ENCODE measurements around the gene TSR1.

The TSR1 gene

GRCh38 chr17:2336215-2336851 lies at the start of gene TSR1:
TSR1 (minus strand) TSS chr17:2336457; CDS start chr17:2336427, 30 bp downstream.
- DNase-seq: peak; percentile 97

DNA sequence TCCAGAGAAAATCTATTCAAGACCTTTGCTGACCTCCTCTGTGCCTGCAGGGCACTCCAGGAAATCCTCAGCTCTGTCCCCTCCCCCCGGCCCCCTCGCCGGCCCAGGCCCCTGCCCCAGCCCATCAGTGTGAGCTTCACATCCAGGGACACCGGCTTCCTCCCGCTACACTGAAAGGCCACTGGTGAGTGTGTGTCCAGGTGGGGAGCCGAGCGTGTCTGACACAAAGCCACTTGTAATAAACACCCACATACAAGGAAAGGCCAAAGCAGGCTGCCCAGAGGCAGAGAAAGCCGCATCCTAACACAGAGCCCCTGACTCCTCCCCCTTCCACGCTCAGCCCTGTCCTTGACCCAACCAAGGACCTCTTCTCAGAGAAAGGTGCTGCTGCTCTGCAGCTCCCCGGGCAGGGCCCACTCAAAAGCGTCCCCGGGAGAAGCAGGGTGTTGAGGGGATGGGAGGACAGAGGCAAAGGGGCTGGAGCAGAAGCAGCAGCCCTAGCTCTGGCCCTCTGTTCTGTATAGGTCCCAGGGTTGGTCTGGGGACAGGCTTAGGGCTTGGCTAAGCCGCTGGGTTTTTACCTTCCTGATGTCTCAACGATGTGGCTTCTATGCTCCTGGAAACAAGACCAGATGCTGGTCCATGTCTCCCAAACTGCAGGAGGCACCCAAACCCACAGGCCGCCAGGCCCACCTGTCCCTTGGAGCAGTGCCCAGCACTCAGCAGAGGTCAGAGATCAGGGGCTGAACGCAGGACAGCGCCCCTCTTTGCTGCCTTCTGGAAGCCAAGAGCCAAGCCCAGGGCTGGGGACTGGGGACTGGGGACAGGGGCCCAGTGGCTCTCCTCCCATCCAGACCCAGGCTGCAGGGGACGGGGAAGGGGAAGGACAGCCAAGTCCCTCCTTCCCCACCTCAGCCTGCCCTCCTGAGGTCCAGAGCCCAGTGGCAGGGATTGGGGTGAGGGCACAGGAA lies 49.3 kb upstream of the TSR1 start:
- DNase-seq: no peak

GRCh38 chr17:2384439-2385127 lies 48.3 kb upstream of the TSR1 start:
- no peak for DNase-seq

DNA sequence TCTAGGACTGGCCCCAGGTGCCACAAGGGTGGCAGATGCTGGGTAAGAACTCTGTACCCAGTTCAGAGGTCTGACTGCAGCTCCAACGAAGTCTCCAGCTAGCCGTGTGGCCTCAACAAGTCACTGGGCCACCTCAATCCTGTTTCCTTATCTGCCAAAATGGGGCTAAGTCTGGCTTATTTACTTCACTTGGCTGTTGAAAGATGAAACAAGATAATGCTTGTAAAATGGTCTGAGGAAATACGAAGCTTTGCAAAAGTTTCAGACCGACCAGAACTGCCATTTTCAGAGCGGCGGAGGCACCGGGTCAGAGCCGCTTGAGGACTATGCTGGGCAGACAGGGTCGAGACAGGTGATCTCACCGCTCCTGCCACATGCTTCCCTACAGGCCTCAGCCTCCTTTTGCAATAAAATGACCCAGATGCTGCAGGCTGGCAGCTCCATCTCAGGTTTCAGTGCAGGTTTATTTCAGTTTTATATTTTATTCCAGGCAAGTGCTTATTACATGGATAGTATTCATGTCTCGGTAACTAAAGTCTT lies 47.4 kb upstream of the TSR1 start:
- DNase-seq: no peak

DNA sequence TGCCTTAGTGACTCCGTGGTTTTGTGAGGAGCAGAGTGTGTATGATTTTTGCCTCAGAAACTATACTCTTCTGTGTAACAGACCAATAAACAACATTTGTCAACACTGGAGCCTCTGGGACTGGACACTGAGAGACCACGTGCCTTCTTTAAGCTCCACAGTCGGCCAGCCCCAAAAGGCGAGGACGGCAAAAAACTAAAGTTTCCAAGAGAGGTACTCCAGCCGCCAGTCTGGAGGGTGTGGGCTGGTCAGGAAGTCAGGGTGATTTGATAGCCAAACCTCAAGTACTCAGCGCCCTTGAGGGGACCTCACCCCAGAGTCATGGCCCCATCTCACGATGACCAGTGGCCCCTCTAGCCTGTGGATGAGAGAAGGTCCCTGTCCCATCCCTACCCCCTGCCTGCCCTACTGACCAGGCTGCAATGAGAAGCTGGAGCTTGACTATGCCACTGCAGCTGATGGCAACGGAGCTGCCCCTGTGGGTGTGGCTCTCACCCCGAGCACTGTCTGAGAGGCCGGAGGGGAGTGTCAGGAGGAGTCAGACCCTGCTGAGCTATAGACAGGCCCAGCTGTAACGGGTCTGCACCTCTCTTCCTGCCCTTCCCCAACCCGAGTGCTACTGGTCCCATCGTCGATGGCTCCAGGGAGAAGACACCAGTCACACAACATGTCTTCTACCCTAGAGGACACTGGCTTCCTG lies 44.8 kb upstream of the TSR1 start:
- peak; percentile 68 for DNase-seq

DNA sequence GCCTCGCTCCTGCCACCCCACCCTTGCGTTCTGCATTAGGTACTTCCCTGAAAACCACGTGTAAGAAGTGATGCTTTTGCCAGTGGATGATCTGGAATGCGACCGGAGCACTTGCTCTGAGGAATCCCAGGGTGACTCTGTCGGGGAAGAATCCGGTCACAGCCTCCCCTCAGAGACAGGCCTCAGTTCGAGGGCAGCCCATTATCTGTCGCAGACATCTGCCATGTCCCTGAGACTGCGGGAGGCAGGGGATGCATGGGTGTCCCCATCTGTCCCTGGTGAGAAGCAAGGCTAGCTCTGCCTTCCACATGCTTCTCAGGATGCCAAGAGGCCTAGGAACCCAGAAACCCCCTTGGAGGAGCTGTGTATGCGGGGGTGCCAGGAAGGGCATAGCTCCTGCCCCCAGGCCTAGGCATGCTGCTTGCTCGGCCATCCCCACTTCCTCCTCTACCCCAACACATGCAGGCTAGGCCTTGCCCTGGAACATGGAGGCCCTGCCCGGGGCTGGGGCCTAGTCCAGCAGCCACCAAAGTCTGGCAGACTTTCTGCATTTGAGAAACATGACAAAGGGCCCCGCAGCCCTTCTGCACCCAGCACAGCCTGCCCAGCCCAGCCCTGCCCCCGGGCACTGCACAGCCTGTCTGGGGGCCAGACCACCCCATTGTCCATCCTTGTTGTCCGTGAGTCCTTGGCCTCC lies 44.1 kb upstream of the TSR1 start:
- peak; percentile 62 for DNase-seq

DNA sequence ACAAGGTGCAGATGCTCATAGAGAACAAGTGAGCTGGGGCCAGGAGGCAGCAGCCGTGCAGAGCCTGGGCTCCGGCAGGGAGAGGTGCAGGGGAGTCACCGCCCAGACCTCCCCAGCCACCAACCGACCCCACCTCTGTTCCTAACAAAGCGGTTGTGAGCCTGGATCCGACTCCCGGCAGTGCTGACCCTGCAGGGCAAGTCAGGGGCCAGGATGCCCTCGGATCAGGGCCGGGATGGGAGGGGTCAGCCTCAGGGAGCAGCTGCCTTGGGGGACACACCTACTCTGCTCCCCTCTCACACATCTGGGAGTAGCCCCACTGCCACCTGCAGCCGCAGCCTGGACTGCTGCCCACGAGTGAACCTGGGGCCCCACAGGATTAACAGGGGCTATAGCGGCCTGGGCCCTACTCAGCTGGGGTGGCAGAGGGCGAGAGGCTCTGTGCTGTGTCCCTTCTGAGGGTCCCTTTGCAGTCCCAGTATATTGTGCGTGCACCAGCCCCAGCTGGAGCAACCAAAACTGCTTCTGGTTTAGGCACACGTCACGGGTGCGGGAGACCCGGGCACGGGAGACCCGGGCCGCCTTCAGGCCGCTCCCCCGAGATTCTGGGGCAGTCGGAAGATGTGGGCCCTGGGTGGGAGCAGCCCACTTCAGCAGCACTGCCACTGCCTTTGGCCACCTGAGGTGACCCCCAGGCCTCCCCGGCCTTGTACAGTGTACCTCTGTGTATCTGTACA lies 43.4 kb upstream of the TSR1 start:
- no peak for DNase-seq

- DNase-seq: no peak
Measured at GRCh38 chr17:2378905-2379304, 42.6 kb upstream of the TSR1 start.

DNA sequence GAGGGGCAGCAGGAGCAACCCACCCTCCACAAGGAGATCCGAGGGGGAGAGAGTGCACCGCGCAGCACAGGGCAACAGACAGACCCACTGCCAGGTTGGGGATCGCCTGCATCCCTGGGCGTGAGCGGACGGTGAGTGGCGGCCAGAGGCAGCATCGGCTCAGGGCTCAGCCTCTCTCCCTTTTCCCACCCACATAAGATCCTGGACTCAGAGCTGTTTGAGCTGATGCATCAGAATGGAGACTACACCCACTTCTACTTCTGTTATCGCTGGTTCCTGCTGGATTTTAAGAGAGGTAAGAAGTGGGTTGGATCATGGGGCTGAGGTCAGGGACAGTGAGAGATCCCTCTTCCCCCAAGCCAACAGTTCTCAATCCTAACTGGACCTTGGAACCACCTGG lies 41.4 kb upstream of the TSR1 start:
- DNase-seq: no peak

- DNase-seq: no peak
Measured at GRCh38 chr17:2376107-2376506, 39.9 kb upstream of the TSR1 start.

- no peak for DNase-seq
Measured at GRCh38 chr17:2375406-2375805, 39.1 kb upstream of the TSR1 start.

DNA sequence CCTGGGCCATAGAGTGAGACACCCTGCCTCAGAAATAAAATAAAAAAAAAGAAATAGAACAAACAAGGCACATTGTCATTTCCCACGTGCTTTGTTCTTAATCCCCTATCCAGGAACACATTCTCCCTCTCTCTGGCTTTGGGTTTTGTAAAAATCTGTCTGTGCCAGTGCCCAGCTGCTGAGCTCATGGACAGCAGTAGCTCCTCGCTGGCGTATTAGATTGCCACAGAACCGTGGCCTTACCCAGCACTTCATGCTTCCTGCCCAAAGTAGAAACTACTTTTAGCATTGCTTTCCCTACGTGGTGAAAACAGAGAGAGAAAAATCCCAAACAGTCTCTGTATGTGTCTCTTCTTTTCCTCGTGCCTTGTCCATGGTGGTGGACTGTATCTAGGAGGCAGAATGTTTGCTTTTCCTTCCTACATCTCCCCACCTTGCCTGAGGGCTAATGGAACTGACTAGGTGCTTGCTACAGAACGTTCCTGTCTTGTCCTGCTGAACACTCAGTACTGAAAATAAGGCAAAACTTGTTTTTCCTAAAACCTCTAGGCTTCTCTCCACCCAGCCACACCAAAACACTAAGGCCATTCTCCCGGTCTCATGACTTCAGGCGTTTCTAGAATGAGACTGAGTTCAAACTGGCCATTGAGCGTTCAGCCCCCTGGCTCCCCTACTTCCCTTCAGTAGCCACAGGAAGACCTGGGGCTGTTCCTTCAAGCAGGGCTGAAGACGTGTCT lies 38.5 kb upstream of the TSR1 start:
- no peak for DNase-seq

DNA sequence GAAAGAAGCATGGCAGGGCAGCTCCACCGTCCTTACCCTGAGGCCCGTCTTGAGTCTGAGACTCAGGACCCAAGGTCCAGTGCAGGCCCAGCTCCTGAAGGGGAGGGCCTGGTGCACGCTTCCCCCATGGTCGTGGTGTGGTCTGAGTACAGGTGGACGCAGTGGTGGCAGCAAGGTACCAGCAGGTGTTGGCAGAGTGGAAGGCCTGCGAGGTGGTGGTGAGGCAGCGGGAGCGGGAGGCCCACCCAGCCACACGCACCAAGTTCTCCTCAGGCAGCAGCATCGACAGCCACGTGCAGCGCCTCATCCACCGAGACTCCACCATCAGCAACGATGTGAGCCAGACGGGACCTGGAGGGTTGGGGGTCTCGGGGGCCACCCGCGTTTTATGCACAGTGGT lies 36.9 kb upstream of the TSR1 start:
- no peak for DNase-seq

- DNase-seq: no peak
Measured at GRCh38 chr17:2372681-2373080, 36.4 kb upstream of the TSR1 start.

DNA sequence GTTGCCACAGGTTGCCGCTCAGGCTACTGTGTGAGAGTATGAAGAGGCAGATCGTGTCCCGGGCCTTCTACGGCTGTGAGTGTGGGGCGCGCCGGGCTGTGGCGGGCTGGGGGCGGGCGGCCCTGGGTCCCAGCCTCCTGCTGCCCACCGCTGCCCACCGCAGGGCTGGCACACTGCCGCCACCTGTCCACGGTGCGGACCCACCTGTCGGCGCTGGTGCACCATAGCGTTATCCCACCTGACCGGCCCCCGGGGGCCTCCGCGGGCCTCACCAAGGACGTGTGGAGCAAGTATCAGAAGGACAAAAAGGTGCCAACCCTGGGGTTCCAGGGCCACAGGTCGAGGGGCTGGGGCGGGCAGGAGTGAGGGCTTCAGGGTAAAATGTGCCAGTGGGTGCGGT lies 35.9 kb upstream of the TSR1 start:
- DNase-seq: no peak

DNA sequence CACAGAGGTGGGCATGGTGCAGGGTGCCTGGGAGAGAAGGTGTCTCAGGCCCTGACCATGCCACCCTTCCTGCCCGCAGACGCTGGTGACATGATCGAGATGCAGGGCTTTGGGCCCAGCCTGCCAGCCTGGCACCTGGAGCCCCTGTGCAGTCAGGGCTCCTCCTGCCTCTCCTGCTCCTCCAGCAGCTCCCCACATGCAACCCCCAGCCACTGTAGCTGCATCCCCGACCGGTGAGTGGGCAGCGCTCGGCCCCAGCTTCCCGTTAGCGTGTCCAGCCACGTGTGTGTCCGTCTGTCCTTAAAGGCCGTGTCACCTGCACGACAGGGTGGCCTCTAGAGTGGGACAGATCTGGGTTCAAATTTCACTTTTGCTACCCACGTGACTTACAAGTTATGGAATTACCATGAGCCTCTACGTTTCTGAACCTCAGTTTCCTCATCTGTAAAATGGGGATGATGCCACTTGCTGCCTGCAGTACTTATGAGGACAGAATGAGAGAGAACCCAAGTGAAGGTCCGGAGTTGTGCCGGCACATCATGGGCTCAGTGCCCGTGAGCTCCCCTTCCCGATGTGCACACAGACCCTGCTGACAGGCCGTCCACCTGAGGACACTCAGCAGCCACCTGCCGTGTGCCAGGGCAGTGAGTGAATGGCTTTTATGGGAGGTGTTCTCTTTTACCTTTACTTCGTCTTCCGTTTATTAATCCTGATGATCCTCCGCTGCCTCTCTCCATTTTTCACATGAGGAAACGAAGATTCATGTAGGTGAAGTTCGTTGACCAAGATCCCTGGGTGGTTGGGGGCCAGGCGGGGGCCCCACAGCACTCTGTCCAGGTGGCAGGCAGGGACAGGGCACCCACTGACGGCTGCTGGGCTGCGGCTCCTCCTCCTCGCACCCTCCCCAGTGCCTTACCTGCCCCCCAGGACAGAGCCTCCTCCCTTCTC lies 35.2 kb upstream of the TSR1 start:
- DNase-seq: no peak

- DNase-seq: no peak
Measured at GRCh38 chr17:2370211-2370589, 33.9 kb upstream of the TSR1 start.

DNA sequence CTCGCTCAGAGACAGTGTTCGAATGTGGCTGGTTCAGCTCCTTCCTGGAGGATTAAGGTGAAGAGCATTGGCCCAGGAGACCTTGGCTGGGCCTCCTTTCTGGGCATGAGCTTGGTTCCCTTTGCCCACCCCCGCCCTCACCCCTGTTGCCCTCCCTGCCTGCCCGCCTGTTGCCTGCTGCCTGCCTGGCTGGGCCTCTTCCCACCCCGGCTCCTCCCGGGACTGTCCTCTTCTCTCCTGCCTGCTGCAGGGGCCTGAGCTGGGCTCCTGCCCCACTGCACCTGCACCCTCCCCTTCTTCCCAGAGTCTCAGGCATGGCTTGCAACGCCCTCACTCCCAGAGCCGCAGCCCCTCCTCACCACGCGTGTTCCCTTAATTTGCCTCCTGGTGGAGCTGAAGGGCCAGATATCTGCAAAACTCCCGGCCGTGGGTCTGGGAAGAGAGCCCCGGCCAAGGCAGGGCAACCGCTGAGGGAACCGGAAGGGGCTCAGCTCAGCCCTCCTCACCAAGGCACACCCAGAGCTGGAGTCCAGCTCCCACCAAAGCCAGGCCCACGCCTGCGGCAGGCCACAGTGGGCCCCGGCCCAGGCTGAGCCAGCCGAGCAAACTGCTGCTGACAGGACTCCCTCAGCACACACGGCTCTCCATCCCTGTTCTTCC lies 33.4 kb upstream of the TSR1 start:
- peak; percentile 17 for DNase-seq

GRCh38 chr17:2369039-2369438 lies 32.8 kb upstream of the TSR1 start:
- DNase-seq: no peak
